ENCODE data around the gene INTS6.

- TF ChIP-seq CTCF (IDR thresholded peaks at IDR 0.05 in 4 of 5, conservative IDR thresholded peaks at IDR 0.05 in 1 of 5) (no peak), POLR2A (IDR thresholded peaks at IDR 0.05) (no peak)
These were observed 56.5 kb downstream of the INTS6 start for GRCh38 chr13:51396352-51396751.
